GM21390 (cell line): ENCODE data around the gene CYP24A1.
A peak's percentile ranks its signal among the peaks of the same experiment; 100 is the strongest.

Source experiments
- ATAC-seq: cut with Tn5 transposase; IDR thresholded peaks from one replicate; pipeline ENCODE4 v1.9.1; 2021; ENCODE audit not compliant: unreplicated experiment

The CYP24A1 gene

GRCh38 chr20:54173653-54174456, at the start of gene CYP24A1:
Gene CYP24A1, minus strand, starts transcription at chr20:54173986. Its CDS starts 407 bp downstream, at chr20:54173579.
- no peak for ATAC-seq

GRCh38 chr20:54223285-54223684, 49.5 kb upstream of the CYP24A1 start:
- ATAC-seq, result no peak

DNA sequence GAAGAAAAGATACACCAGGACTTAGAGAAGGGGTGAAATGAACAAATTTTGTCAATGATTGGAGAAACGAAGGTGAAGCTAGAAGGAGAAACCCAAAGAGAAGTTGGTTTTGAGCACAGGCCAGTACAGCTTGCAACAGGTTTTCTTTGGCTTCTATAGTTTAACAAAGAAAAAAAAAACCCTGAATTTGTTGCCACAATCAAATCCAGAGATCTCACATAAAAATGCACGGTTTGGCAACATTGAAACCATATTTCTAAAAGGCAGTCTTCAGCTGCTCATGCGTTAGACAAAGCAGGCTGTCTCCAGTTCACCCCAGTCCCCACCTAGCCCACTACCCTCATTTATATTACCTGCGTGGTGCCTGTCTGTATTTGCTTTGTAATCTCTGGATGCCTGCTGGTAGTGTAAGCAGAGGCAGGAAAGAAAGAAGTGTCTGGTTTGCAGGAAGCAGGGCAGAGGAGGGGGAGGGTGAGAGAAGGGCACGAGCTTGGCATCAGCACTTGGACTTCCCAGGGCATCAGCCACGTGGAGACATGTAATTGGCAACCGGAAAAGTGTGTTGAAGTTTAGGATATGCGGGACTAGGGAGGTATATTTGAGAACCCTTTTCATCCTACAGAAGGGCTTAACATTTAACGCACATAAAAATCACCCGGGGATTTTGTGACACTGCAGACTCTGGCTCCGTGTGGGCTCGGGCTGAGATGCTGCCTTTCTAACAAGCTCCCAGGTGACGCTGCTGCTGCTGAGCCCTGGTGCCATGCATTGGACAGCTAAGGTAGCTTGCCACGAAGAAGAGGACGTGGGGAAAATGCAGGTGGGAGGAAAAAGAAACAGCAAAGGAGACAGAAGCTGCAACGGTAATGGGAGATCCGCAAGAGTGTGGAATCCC, 48.5 kb upstream of the CYP24A1 start:
- ATAC-seq, result no peak

DNA sequence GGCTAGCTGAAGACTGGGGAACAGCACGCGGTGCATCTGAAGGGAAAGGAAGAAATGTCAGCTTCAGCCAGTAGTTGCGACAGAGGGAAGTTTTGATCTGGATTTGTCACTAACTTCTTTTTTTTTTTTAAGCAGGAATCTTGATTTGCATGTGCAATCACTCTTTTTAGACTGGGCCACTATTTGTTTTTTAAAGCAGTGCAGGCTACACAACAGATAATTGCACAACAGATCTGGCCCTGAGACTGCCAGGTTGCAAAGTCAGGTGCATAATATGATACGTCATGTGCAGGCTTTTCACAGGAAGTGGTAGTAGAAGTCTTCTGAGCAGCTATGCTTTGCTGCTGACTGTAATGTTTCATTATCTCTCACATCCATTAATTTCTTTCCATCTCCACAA, 47.6 kb upstream of the CYP24A1 start:
- ATAC-seq, result no peak

DNA sequence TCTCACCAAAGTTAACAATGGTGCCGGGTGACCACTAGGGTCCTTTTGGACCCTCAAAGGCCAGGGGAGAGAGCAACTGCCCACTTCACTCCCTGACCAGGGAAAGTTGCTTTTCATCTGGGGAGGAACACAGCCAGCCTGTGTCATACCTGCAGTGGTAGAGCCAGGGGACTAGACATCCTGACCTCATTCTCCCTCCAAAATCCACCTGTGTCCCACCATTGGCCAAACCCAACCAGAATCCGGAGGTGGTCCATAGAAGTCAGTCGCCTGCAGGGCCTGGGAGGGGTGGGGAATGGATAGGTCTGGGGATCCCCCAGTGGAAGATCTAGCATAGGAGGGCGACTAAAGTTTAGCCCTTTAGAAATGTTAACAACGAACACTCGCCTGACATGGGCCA, 46.9 kb upstream of the CYP24A1 start:
- ATAC-seq, result no peak

- ATAC-seq, result no peak
These were observed 46.1 kb upstream of the CYP24A1 start for GRCh38 chr20:54219751-54220426.

GRCh38 chr20:54218470-54218869, 44.7 kb upstream of the CYP24A1 start:
- ATAC-seq, result no peak

- no peak for ATAC-seq
These were observed 44.0 kb upstream of the CYP24A1 start for GRCh38 chr20:54217762-54218161.

DNA sequence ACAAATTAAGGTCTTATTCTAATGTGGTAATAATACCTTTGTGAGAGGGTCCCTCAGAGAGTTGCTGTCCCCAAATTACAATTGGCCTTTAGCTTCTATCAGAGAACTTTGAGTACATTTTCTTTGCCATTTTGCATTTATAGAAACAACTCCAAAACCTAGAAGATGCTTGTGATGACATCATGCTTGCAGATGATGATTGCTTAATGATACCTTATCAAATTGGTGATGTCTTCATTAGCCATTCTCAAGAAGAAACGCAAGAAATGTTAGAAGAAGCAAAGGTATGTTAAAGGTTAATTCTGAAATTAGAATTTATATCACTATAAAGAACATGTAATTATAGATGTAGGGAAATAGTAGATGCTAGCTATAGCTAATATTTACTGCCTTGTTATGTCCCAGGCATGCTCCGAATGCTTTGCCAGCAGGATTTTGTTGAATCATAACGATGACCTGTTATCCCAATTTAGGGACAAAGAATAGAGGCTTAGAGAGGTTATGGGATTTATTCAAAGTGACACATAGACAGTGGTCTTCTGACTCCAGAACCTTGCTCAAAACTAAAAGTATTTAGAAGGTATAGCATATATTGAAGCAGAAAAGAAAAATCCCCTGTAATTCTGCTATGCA, 41.5 kb upstream of the CYP24A1 start:
- no peak for ATAC-seq

DNA sequence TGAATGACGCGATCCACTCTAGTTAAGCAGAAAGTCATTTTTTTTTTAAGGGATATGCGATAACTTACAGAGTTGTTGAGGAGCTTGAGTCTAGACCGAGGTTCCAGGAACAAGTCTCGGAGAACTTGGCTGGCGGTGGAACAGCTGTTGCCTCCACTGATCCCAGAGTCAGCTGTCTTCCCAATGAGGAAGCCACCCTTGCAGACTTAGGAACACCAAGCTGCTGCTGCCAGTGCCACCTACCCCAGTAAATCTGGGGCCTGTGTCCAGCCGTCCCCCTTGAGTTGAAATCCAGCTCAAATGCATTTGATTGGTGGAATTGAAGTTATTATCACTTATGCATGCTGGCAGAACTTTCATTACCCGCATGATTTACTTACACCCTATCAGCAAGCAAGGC, 40.8 kb upstream of the CYP24A1 start:
- no peak for ATAC-seq

GRCh38 chr20:54212871-54213270, 39.1 kb upstream of the CYP24A1 start:
- ATAC-seq, result no peak

DNA sequence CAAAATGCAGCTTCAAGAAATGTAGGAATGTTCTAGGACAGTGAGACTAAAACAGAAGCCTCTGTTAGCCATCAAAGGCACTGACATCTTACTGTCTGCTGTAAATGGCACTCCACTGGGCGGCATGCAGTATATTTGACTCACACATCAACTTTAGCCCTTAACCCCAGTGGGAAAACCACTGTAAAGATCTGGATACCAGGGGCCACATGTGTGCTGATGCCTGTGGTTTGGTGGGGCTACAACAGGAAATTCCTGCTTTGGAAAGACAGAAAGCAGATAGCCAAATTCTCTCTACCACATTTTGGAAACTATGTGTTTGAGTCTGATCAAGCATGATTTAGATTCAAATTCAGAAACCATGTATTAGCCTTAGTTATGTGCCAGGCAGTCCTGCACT, 38.4 kb upstream of the CYP24A1 start:
- no peak for ATAC-seq

GRCh38 chr20:54209216-54209813, 35.5 kb upstream of the CYP24A1 start:
- no peak for ATAC-seq

- peak; percentile 5 for ATAC-seq
These were observed 34.9 kb upstream of the CYP24A1 start for GRCh38 chr20:54208548-54209176.

GRCh38 chr20:54207743-54208547, 34.2 kb upstream of the CYP24A1 start, which contains the start of gene PFDN4:
Gene PFDN4, plus strand, starts transcription at chr20:54208087. Its CDS starts 14 bp downstream, at chr20:54208101.
- ATAC-seq, result peak; percentile 95

DNA sequence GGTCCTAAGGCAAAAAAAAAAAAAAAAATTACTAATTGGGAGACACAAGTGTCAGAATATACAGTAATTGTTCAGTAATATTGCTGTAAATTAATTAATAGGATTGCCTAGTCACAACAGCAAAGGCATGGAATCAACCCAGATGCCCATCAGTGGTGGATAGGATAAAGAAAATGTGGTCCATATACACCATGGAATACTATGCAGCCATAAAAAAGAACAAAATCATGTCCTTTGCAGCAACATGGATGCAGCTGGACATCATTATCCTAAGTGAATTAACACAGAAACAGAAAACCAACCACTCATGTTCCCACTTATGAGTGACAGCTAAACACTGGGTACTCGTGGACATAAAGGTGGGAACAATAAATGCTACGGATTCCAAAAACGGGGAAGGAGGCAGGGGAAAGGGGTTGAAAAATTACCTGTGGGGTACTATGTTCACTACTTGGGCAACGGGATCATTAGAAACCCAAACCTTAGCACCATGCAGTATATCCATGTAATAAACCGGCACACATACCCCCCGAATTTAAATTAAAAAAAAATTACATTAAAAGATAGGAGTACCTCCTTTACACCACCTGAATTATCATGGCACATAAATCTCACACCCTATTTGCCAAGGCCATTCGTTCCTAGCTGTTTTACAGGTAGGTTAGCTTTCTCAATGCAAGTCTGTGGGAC, 33.4 kb upstream of the CYP24A1 start:
- ATAC-seq, result no peak

DNA sequence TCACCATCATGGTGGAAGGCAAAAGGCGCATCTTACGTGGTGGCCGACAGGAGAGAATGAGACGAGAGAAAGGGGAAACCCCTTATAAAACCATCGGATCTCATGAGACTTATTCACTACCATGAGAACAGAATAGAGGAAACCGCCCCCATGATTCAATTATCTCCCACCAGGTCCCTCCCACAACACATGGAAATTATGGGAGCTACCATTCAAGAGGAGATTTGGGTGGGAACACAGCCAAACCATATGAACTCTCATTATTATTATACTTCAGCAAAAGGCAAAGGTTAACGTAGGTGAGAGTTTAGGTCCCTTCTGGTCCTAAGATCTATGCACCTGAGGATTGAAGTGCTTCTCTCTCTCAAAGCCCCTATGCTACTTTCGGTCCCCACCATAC, 31.7 kb upstream of the CYP24A1 start:
- no peak for ATAC-seq

- no peak for ATAC-seq
These were observed 30.7 kb upstream of the CYP24A1 start for GRCh38 chr20:54204481-54204880.

GRCh38 chr20:54204063-54204462, 30.3 kb upstream of the CYP24A1 start:
- ATAC-seq, result no peak
